Mucosa of descending colon (tissue), 3 donors: ENCODE data around the gene IL1RAPL2. TPM values are rescaled to one million over a fixed set of nuclear protein-coding genes. Genes with fewer than 3 reads are reported as not detected.
"Not testable (repeated sequence)": the region's sequence is repeated elsewhere in the genome, so short reads cannot be mapped to it uniquely, and the experiment has no call there.

ENCODE experiments used
- ATAC-seq: fragments of 200-7000 bp; cut with Tn5 transposase; one replicate; pipeline ENCODE4 v1.9.1; 2020; ENCODE audit warnings: mild to moderate bottlenecking, moderate library complexity
- DNase-seq, 3 donors: peaks; one replicate each; pipeline ENCODE4 v3.0.0-alpha.2; 2020
- H3K36me3 ChIP-seq: fragments of 200-600 bp; one replicate; pipeline ENCODE4 v1.8.0; 2021; ENCODE audit warnings: low read depth, mild to moderate bottlenecking
- H3K4me1 ChIP-seq: fragments of 200-600 bp; one replicate; pipeline ENCODE4 v1.8.0; 2021; ENCODE audit warnings: low read depth, mild to moderate bottlenecking
- H3K4me3 ChIP-seq: fragments of 200-600 bp; one replicate; pipeline ENCODE4 v1.8.0; 2021; ENCODE audit warnings: mild to moderate bottlenecking
- H3K9me3 ChIP-seq: fragments of 200-600 bp; one replicate; pipeline ENCODE4 v1.8.0; 2021; ENCODE audit warnings: mild to moderate bottlenecking
- intact Hi-C, 2 donors: fragments of 100-400 bp; cut with DNase I in 1 of 2; cut with micrococcal nuclease in 1 of 2; formaldehyde crosslinking; loops; one replicate each; pipeline versions ENCODE4 v1.11.0 to v1.11.1; 2022; cut with DNase I, micrococcal nuclease
- total RNA-seq, 3 donors: library from RNA; stranded (reverse); fragmentation: NEBNext Ultra II Directional in 2 of 3; extraction: Animal tissue kit (Norgen Biotek cat#: 25700) in 2 of 3; gene quantifications; one replicate each; pipeline versions ENCODE4 v1.2.1 to v1.2.4, GENCODE V29; 2021 to 2023
- TF ChIP-seq, protein P1 (sequence below): fragments of 200-600 bp; IDR thresholded peaks from one replicate; pipeline ENCODE4 v1.8.0; 2022; ENCODE audit warnings: antibody characterized with exemption, mild to moderate bottlenecking
- donor health status: DM: no; HTN: no; CAD: no; lungs with moderate emphysema.
- donor health status: DM: no; HTN: no; CAD: no.
- donor health status: DM: no; HTN: yes; CAD: no.

Gene IL1RAPL2
- total RNA-seq, 3 donors from 2014 or later = 0.19 TPM; not detected in 2

DNA sequence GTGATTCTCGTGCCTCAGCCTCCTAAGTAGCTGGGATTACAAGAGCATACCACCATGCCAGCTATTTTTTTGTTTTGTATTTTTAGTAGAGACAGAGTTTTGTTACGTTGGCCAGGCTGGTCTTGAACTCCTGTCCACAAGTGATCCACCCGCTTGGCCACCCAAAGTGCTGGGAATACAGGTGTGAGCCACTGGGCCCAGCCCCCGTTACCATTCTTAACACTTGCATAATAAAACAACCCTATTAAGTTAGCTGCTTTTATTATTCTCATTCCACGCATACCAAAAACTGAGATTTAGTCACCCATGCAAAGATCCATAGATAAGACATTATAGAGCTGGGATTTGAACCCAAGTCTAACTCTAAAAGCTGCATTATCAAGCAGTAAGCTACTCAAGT is 660.5 kb downstream of the IL1RAPL2 start:
- intact Hi-C loops = no loop called here
- Histone ChIP-seq H3K9me3 (no peaks in the 10 kb centered on the region), H3K4me1 (no peaks in the 10 kb centered on the region), H3K36me3 (no peaks in the 10 kb centered on the region), H3K4me3 (no peak overlapping the region)
- no peak for DNase-seq
- ATAC-seq = no peak
- TF ChIP-seq, protein P1, sequence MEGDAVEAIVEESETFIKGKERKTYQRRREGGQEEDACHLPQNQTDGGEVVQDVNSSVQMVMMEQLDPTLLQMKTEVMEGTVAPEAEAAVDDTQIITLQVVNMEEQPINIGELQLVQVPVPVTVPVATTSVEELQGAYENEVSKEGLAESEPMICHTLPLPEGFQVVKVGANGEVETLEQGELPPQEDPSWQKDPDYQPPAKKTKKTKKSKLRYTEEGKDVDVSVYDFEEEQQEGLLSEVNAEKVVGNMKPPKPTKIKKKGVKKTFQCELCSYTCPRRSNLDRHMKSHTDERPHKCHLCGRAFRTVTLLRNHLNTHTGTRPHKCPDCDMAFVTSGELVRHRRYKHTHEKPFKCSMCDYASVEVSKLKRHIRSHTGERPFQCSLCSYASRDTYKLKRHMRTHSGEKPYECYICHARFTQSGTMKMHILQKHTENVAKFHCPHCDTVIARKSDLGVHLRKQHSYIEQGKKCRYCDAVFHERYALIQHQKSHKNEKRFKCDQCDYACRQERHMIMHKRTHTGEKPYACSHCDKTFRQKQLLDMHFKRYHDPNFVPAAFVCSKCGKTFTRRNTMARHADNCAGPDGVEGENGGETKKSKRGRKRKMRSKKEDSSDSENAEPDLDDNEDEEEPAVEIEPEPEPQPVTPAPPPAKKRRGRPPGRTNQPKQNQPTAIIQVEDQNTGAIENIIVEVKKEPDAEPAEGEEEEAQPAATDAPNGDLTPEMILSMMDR = no peak

DNA sequence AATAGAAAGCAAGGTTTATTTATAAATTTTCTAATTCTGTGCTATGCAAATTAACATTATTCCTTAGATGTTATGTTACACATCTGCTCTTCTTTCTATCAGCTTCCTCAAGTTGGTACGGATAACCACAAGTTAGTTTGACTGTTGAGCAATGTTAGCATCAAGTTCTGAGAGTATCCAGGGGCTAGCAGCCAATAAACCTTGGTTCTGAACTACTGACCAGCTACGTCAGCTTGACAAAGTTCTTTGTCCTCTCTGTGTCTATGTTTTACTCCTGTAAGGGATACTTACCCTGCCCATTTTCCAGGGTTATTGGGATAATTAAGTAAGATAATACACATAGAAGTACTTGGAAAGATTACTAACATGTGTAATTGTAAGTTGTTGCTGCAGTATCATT is 662.6 kb downstream of the IL1RAPL2 start:
- H3K9me3 ChIP-seq = no peaks in the 10 kb centered on the region
- ATAC-seq (no peak), DNase-seq (no peak)
- no peak overlapping the region for H3K4me3 ChIP-seq
- H3K4me1 ChIP-seq = no peaks in the 10 kb centered on the region
- TF ChIP-seq, protein P1 = no peak
- intact Hi-C loops = no loop called here
- no peaks in the 10 kb centered on the region for H3K36me3 ChIP-seq

DNA sequence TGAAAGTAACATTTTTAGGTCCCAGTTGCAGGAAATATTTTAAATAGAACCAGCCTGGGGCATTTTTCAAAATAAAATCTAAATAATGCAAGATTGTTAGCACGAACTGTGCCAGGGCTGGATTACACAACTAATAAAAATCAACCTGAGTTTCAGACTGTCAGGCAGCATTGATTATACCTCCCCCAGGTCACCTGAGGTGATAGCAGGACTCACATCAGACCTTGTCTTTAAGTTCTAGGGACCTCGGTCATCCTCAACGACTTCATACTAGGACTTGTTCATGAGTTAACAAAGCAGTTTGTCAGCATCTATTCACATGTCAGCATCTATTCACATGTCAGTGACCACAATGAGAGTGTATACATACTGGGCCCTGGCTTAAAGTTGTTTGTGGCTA is 663.1 kb downstream of the IL1RAPL2 start:
- no peak for DNase-seq
- ATAC-seq = no peak
- Histone ChIP-seq H3K4me3 (no peak overlapping the region), H3K36me3 (no peaks in the 10 kb centered on the region), H3K9me3 (no peaks in the 10 kb centered on the region), H3K4me1 (no peaks in the 10 kb centered on the region)
- TF ChIP-seq, protein P1 = no peak
- intact Hi-C loops = no loop called here

DNA sequence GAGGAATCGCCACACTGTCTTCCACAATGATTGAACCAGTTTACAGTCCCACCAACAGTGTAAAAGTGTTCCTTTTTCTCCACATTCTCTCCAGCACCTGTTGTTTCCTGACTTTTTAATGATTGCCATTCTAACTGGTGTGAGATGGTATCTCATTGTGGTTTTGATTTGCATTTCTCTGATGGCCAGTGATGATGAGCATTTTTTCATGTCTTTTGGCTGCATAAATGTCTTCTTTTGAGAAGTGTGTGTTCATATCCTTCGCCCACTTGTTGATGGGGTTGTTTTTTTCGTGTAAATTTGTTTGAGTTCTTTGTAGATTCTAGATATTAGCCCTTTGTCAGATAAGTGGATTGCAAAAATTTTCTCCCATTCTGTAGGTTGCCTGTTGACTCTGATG is 671.4 kb downstream of the IL1RAPL2 start:
- ATAC-seq, H3K4me3 ChIP-seq, H3K9me3 ChIP-seq, DNase-seq, intact Hi-C loops, H3K36me3 ChIP-seq, H3K4me1 ChIP-seq: not testable (repeated sequence)

DNA sequence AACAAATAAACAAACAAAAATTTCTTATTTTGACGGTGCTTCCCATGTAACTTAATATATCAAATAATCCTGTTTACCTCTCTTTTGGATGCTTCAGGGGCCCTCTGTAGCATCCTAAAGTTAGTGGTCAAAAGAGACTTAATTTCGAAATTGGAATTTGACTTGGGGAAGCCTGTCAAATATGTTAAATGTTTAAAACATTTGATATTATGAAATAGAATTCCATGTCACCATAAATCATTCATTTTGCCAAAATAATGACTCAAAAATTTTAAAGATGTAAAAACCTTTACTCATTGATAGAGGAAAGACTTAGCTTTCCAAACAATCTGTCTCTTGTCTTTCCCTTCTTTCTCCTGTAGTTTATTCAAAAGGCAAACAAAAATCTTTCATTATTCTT is 675.1 kb downstream of the IL1RAPL2 start:
- no peak for DNase-seq
- H3K9me3 ChIP-seq = no peaks in the 10 kb centered on the region
- TF ChIP-seq, protein P1 = no peak
- no peak overlapping the region for H3K4me3 ChIP-seq
- no peak for ATAC-seq
- no peaks in the 10 kb centered on the region for H3K4me1 ChIP-seq
- intact Hi-C loops = no loop called here
- no peaks in the 10 kb centered on the region for H3K36me3 ChIP-seq

DNA sequence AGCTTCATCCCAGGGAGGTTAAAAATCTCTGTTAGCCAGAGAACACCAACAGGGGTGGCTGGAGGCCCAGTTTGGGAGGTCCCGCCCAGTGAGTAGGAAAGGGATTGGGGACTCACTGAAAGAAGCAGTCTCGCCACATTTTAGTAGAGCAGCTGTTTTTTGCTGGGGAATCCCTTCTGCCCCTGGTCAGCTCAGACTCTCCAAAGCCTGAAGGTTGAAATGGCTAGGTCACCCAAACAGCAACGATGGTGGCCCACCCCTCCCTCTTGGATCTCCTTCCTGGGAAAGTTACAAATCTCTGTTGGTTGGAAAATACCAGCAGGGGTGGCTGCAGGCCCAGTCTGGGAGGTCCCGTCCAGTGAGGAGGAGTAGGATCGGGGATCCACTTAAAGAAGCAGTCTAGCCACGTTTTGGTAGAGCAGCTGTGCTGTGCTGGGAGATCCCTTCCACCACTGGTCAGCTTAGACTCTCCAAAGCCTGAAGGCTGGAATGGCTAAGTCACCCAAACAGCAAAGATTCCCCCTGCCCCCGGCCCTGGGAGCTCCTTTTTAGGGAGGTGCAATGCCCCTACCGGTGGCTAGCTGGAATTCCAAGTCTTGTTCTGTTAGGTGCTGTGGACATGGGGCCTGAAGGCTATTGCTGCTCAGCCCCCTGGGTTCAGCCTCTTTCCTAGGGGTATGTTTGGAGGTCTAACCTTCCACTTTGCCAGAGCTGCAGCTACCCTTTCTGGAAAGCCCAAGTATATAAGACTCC is 694.5 kb downstream of the IL1RAPL2 start:
- intact Hi-C loops = no loop called here
- DNase-seq (peak in 1 of 3 donors; percentile 0), ATAC-seq (no peak)

More for the DNA sequence above, 694.5 kb downstream of the IL1RAPL2 start:
- H3K4me3 ChIP-seq = no peak overlapping the region
- no peaks in the 10 kb centered on the region for H3K4me1 ChIP-seq
- TF ChIP-seq, protein P1 = no peak
- H3K9me3 ChIP-seq = no peaks in the 10 kb centered on the region
- no peaks in the 10 kb centered on the region for H3K36me3 ChIP-seq
